HG02571 (cell line): ENCODE data around the gene C1orf21.

ENCODE experiments used
- ATAC-seq: cut with Tn5 transposase; IDR thresholded peaks from one replicate; pipeline ENCODE4 v1.9.1; 2021; ENCODE audit warnings: mild to moderate bottlenecking, moderate library complexity; ENCODE audit not compliant: unreplicated experiment

The C1orf21 gene

DNA sequence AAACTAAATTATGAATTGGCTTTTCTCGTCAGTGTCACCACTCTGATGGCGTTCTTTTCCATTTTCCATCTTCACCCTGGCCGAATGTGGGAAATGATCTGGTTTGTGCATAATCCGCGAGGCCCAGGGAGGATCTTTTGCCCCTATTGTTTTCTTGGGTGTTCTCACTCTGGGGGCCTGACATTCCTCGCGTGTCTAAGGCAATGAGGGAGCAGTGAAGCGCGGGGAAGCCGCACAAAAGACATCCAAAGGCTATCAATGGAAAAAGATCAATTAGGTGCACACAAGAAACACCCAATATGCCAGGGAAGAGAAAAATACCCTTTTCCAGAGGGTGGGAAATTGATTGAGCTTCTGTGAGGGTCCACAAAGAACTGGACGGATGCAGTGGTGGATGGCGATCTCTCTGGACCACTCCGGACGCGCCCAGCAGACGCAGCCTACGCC lies 941 bp upstream of the C1orf21 start:
- ATAC-seq, result no peak

DNA sequence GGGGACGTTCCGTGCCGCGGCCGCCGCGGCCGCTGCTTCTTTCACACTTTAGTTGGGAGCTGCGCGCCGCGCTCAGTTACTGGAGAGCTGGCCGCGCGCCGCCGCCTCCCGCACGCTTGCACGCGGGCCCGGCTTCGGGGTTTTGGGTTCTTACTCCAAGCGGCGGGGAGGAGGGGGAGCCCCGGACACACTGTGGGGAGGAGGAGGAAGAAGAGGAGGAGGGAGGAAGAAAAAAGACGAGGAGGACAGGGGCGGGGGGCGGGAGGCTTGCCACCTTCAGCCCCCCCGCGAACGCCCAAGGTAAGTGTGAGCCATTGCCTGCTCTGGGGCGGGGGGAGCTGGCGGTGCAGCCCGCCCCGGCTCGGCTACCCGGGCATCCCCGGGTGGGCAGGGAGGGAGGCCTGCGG lies 243 bp downstream of the C1orf21 start:
- no peak for ATAC-seq

DNA sequence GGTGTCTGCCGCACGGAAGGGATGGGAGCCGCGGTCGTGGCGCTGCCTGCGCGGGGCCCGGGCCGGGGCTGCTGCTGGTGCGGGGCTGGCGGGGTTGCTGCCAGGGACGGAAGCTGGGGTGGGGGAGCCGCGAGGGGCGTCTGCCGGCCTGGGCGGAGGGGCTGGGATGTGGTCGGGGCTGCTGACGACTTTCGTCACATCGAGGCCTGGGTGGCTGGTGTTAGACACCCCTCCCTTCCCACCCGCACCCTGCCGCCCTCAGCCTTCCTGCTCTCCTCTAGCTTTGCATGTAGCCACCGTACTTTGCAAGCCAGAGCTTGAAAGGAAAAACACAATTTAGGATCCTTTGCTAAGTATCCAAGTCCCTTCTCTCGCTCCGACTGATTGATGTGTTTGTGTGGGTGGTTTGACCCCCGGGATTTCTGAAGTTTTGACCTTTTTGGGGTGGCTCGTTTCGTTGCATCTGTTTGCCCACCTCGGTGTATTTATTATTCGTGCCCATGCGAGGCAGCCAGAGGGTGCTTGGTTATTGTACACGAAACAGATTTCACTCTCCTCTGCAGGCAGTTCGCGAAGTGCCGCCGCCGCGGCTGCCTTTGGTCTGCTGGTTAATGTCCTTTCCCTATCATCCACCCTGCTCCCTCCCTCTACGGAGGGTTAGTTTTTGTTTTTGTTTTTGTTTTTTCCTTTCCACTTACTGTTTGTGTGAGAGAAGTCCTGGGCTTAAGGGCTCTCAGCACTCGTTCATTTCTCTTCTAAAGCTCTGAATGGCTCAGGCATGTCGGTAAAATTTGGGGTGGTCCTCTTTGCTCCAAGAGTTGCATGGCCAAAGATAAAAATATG lies 868 bp downstream of the C1orf21 start:
- ATAC-seq, result no peak

DNA sequence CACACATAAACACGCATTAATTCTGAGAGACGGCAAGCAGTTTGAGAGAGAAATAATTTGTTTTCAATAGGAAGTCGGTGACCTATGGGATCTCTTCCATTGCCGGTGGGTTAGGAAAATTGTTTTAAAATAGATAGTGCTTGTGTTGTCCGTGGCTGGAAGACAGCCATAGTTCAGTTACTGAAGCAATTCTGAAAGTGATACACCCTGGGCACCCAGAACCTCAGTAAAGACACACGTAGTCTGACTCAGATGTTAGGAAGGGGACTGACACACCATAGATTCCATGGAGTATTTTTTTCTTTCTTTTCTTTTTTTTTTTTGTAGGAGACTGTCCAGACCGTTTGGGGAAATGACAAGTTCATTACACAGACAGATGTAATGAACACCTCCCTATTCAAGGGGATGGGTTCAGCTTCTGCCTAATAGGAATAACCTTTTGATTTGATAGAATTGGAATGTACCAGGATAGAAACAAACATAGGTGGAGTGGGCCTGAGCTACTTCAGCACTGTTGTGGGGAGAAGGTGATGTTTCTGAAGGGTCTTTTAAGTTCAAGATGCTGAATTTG lies 1.6 kb downstream of the C1orf21 start:
- ATAC-seq, result no peak

DNA sequence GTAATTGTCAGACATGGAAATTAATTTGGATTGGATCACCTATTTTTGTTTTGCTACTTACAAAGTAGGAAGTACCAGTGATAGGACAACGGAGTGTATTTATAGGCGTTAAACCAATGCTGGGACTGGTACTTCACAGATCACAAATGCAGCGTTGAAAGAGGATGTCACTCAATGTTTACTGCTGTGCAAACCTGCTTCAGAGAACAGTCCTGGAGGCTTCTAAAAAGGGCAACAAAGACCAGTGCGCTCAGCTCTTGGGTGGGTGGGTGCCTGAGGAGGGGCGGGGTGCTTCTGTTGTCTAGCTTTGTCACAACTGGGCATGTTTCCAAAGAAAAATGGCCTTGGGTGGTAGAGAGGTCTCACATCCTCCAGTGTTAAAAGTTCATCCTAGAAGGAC lies 2.1 kb downstream of the C1orf21 start:
- ATAC-seq, result no peak

DNA sequence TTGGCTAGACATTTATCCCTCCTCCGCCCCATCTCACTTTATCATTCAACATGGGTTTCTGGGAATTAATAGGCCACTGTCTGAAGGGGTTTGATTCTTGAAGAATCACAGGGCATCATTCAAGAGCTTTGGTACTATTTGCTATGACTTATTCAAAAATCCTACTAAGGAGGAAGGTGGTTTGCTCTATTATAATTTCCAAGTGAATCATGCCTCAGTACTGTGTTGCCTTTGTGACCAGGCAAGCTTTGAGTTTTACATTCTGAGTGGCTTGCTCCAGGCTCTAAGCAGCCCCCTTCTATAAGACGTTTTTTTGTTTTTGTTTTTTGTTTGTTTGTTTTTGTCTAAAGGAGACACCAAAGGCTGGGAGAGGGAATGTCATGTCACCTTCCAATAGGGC lies 2.6 kb downstream of the C1orf21 start:
- no peak for ATAC-seq

DNA sequence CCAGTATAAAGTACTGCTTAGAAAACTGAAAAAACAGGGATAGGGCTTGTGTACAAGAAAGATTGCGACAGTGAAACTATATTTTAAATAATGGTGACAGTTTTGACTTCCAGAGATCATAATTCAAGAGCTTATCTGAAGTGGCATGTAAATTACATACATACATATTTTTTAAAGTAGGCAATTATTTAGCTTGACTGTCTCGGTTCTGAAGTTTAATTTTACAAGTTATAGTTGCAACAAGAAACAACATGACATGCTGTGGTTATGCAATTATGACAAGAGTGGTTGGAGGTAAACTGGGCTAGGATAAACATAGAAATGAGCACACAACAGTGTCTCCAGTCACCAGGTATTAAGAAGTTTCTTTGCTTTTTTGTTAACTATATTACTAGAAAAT lies 4.1 kb downstream of the C1orf21 start:
- no peak for ATAC-seq

DNA sequence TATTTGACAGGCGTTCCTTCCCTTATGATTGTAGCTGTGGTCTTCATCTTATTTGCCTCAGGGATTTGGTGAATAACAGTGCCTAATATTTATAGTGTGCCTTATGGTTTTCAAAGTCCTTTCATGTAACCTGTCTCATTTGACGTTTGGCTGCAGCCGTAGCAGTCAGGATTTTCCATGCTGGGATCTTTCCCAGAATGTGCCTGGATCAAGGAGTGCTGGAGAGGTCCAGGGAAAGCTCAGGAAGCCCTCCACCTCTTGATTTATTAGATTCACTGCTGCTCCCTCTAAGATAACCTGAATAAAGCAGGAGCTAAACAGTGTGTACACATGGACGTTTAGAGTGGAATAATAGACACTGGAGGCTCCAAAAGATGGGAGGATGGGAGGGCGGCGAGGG lies 5.2 kb downstream of the C1orf21 start:
- ATAC-seq, result no peak

DNA sequence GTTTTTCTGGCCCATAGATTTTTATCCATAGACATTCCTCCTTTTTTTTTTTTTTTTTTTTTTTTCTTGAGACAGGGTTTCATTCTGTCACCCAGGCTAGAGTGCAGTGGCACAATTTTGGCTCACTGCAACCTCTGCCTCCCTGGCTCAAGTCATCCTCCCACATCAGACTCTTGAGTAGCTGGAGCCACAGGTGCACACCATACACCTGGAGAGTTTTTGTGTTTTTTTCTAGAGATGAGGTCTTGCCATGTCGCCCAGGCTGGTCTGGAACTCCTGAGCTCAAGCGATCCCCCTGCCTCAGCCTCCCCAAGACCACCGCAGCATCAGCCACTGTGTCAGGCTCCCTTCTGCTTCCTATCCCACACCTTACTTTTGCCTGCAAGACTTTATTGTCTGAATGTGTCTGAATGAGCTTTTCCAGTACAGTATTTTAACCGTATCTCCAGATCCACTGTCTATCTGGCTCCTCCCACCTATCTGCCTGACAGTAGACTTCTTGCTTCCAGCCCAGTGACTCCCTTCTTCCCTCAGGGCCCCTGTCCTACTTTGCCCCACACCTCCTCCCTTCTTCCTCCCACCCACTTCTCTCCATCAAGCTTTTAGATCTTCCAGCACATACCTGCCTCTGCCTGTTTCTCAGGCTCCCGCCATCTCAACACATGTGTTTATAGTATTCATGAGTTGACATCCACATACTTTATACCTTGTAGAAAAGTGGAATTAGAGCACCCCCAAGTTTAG lies 6.1 kb downstream of the C1orf21 start:
- ATAC-seq, result no peak

DNA sequence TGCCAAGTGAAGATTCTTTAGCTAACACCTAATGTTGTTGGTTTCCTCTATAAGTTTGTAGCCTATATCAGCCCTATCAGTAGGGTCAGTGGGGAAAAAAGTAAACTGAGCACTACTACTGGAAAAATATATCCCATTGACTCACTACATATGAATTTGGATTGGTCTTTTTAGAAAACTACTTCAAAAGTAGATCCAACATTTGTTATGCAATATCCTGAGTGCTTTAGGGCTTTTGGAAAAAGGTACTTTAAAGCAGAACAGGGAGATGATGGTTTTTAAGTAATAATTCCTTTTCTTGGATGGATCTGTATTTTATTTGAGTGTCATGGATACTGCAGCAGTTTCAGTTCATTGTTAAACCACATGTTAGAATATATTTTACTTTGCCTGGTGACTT lies 7.1 kb downstream of the C1orf21 start:
- ATAC-seq, result no peak

GRCh38 chr1:184395370-184395769 lies 8.5 kb downstream of the C1orf21 start:
- ATAC-seq, result no peak

GRCh38 chr1:184395937-184396480 lies 9.2 kb downstream of the C1orf21 start:
- ATAC-seq, result no peak

DNA sequence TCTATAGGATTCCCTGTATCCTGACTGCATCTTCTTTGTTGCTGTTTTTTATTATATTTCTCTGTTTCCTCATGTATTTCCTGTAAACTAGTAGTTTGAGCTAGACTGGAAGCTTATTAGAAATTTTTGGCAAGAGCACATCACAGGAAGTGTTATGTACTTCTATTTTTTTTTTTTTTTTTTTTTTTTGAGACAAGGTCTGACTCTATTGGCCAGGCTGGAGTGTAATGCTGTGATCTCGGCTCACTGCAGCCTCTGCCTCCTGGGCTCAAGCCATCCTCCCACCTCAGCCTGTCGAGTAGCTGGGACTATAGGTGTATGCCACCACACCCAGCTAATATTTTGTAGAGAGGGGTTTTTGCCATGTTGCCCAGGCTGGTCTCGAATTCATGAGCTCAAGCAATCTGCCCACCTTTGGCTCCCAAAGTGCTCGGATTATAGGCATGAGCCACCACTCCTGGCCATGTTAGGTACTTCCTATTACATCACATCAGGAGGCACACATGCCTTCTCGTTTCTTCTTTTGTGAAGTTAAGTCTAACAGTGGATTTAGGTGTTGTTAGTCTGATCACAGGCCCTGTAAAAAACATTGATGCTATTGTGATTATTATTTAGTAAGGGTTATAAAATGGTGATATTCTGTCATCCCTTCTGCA lies 12.5 kb downstream of the C1orf21 start:
- ATAC-seq, result no peak

DNA sequence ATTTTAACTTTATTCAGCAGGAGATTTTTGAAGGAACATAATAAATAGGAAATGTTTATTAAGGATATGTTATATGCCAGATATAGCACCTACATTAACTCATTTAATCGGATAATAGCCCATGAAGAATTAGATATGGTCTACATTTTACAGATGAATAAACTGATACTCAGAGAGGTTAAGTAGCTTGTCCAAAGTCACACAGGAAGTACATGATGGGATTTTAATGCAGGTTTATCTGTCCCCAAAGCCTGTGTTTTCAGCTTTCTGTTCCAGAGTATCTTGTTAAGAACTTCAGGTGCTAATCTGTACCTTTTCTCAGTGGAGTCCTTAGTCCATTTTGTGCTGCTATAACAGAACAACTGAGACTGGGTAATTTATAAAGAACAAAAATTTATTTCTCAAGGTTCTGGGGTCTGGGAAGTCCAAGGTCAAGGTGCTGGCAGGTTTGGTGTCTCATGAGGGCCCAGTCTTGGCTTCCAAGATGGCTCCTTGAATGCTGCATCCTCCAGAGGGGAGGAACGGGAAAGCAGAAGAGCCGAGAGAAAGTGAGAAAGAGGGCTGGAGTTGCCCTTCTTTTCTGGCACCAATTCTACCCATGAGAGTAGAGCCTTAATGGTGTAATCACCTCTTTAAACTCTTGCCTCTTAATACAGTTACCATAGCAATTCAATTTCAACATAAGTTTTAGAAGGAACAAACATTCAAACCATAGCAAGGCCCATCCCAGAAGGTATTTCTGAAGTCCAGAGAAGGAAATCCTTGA lies 17.3 kb downstream of the C1orf21 start:
- no peak for ATAC-seq

GRCh38 chr1:184404727-184405027 lies 17.8 kb downstream of the C1orf21 start:
- no peak for ATAC-seq

DNA sequence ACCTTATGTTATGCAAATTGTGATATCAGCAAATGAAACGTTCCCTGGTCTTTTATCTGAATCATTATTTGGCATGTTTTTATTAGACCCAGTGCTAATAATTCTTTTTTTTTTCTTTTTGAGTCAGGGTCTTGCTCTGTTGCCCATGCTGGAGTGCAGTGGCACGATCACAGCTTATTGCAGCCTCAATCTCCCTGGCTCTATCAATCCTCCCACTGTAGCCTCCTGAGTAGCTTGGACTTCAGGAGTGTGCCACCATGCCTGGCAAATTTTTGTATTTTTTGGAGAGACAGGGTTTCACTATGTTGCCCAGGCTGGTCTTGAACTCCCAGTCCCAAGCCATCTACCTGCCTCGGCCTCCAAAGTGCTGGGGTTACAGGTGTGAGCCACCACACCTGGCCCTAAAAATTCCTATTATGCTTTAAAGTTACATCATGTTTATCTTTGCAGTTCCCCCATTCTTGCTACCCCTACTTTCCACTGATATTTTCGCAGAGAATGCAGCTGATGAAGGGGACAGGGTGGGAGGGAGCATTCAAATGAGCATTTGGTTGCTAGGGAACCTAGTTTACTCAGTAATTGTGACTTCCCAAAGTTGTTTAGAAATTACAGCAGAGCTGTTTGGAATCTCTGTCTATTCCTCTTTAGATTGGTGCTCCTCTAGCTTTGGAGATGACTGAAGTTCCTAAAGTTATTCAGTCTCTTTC lies 18.4 kb downstream of the C1orf21 start:
- no peak for ATAC-seq

DNA sequence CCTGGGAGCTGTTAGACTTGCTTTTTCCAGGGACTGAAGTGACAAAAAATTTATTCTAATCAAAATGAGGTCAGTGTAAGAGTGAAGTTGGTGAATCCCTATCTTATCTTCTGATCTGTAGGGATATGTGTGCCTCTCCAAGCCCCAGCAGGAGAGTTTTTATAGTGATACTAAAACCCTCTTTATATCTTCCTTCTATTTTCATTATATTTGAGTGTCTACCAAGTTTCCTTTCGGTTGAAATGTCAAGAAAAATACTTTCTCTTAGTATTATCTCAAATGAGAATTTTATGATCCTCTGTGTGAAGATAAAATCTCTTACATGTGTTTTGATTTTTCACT lies 18.9 kb downstream of the C1orf21 start:
- no peak for ATAC-seq

GRCh38 chr1:184406479-184406878 lies 19.6 kb downstream of the C1orf21 start:
- ATAC-seq, result no peak

DNA sequence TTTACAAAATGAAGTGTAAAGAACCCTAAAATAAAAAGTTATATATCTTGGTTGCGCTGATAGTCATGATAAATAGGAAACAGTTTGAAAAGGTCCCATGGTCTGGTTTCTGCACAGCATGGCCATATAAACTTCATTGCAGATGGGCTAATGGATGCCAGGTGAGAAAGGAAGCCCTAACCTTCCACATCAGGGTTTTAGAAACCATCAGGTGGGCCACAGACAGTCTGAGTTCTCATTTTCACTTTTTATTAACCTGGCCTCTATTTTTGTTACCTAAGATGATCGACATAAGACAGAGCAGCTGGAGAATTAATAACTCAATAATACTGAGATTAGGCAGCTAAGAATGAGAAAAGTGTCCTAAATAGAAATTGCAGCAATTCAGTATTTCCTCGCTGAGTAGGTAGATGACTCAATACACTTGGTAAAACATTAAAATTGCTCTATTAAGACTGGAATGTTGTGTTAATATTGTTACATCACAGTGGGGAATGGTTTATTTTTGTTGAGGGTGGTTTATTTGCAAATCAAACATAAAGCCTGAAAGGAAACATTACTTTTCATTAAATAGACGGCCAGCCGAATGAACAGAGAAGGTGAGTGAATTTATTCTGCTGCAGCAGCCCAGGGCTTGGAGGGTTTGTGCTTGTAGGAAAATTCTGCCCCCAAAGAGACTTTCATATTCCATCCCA lies 21.1 kb downstream of the C1orf21 start:
- ATAC-seq, result no peak
